DMS53 treated with DMSO at 0.1 percent for 48 hours (cell line): Measurements from ENCODE around the gene LCAT.
"Not testable (repeated sequence)": the region's sequence is repeated elsewhere in the genome, so short reads cannot be mapped to it uniquely, and the experiment has no call there.

Source experiments
- DNase-seq: peaks from one replicate; lab custom pipeline; 2025; ENCODE audit not compliant: unreplicated experiment; lab: John Stamatoyannopoulos, UW

Gene LCAT

GRCh38 chr16:67943619-67944504, at the start of gene LCAT:
LCAT (minus strand) TSS chr16:67944120; CDS start chr16:67944101, 19 bp downstream.
- DNase-seq, result no peak

GRCh38 chr16:67993207-67994039, 49.5 kb upstream of the LCAT start:
- DNase-seq, result peak; percentile 44

- DNase-seq, result no peak
These were observed 48.8 kb upstream of the LCAT start for GRCh38 chr16:67992661-67993206.

- DNase-seq, result no peak
These were observed 46.1 kb upstream of the LCAT start for GRCh38 chr16:67990018-67990386.

- no peak for DNase-seq
These were observed 45.5 kb upstream of the LCAT start for GRCh38 chr16:67989322-67990017.

GRCh38 chr16:67988675-67989074, 44.8 kb upstream of the LCAT start:
- no peak for DNase-seq

- no peak for DNase-seq
These were observed 43.7 kb upstream of the LCAT start for GRCh38 chr16:67987460-67988160.

- DNase-seq, result no peak
These were observed 43.0 kb upstream of the LCAT start for GRCh38 chr16:67986949-67987348.

GRCh38 chr16:67982011-67982696, 38.2 kb upstream of the LCAT start:
- DNase-seq, result no peak

- DNase-seq, result no peak
These were observed 36.2 kb upstream of the LCAT start, which contains the start of gene DPEP3 for GRCh38 chr16:67979955-67980678. DPEP3 (minus strand) TSS chr16:67980499; CDS start chr16:67980380, 119 bp downstream.

- no peak for DNase-seq
These were observed 33.7 kb upstream of the LCAT start for GRCh38 chr16:67977469-67978227.

GRCh38 chr16:67977005-67977404, 33.1 kb upstream of the LCAT start:
- DNase-seq, result no peak

GRCh38 chr16:67976205-67976604, 32.3 kb upstream of the LCAT start:
- DNase-seq, result no peak

- DNase-seq, result no peak
These were observed 31.6 kb upstream of the LCAT start for GRCh38 chr16:67975321-67976105.

- not testable (repeated sequence) for DNase-seq
These were observed 28.4 kb upstream of the LCAT start for GRCh38 chr16:67972285-67972684.

GRCh38 chr16:67971111-67971510, 27.2 kb upstream of the LCAT start:
- DNase-seq, result no peak

- no peak for DNase-seq
These were observed 25.5 kb upstream of the LCAT start for GRCh38 chr16:67969254-67970039.
